ENCODE data around the gene VAV2.
"Not testable (repeated sequence)": the region's sequence is repeated elsewhere in the genome, so short reads cannot be mapped to it uniquely, and the experiment has no call there.

Gene VAV2

GRCh38 chr9:133768371-133768858 lies 223.7 kb downstream of the VAV2 start:
- DNase-seq (ENCODE audit: low spot score): no peak

GRCh38 chr9:133767625-133768024 lies 224.5 kb downstream of the VAV2 start:
- no peak for DNase-seq (ENCODE audit: low spot score)

GRCh38 chr9:133767008-133767407 lies 225.1 kb downstream of the VAV2 start:
- DNase-seq (ENCODE audit: low spot score): no peak

GRCh38 chr9:133766234-133766633 lies 225.9 kb downstream of the VAV2 start:
- not testable (repeated sequence) for DNase-seq (ENCODE audit: low spot score)

GRCh38 chr9:133763272-133764183 lies 228.6 kb downstream of the VAV2 start:
- DNase-seq (ENCODE audit: low spot score): no peak

DNA sequence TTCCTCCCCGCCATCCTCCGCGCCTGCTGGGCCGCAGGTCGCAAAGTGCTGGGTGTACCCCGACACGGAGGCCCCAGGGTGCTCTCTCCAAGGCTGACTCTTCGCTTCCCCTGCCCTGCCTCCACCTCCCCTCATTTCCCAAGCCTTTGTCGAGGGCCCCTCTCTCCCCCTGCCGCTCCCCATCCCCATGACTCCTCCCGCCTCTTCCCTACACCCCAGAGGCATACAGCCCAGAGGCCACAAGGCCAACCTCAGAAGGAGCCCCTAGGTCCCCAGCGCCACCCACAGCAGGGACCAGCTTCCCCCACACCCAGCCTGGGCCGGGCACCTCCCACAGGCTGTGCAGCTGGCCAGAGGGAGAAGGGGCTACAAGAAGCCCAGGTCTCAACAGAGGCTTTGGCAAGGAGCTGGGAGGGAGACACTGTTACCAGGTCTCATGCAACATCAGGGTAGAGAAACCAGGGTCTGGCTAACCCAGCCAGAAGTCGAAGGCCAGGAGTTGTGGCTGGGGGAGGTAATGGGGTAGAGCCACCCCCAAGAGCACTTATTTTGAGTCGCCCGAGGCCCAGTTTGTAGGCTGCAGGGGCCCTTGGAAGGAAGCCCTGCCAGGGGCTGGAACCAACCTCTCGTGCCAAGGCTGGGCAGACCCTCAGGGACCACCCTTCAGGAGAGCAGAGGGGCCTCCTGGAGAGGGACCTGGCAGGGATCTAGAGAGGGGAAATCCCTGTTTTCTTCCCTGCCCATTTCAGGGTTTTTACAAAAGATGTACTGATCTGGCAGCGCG lies 229.4 kb downstream of the VAV2 start:
- DNase-seq (ENCODE audit: low spot score): no peak

DNA sequence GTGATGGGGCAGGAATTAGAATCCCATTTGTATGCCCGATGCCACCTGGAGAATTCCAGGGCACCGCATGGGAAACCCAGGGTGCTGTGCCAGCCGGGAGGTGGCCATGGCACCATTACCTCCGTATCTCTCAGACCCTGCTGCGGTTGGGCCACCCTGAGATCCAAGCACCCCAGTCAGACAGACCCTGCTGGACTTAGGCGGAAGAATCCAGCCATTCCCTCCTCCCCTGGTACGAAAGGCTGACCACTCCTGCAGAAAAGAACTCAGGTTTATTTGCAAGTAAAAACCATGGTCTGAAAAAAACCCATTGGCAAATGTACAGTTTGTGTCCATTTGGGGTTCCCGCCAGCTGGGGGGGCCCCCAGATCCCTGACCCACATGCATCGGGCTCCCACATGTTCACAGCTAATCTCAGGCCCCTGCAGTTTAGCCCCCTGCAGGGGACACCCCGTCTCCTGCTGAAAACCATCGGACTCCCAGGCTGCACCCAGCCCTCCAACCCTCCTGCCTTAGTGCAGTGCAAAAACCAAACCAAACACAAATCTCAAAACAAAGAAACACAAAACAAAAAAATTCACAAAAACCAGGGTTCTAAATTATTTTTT lies 230.4 kb downstream of the VAV2 start:
- DNase-seq (ENCODE audit: low spot score): no peak

GRCh38 chr9:133760713-133761290 lies 231.3 kb downstream of the VAV2 start:
- DNase-seq (ENCODE audit: low spot score): no peak

GRCh38 chr9:133759946-133760345 lies 232.2 kb downstream of the VAV2 start:
- DNase-seq (ENCODE audit: low spot score): no peak

DNA sequence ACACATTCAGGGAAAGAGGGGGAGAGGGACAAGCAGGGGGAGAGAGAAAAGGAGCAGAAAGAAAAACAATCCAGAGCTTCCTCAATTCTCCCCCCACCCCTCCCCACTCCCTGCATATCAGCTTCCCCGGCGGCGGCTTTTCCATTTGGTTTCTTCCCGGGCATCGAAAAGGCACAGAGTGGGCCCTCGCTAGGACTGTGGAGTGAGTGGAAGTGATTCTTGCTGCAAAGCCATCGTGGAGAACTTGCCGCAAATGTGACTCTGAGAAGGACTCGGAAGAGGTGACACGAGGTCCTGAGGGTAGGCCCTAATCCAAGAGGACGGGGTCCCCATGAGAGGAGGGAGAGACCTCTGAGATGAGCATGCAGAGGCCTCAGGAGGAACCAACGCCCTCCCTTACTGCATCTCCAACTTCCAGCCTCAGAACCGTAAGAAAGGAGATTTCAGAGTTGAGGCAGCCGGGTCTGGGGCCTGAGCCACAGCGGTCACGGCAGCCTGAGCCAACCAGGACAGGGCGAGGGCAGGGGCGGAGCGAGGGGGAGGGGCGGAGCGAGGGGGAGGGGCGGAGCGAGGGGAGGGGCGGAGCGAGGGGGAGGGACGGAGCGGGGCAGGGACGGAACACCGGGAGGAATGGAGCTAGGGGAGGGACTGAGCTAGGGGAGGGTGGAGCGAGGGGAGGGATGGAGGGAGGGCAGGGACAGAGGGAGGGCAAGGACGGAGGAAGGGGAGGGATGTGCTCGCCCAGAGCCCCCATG lies 232.8 kb downstream of the VAV2 start:
- DNase-seq (ENCODE audit: low spot score): no peak

DNA sequence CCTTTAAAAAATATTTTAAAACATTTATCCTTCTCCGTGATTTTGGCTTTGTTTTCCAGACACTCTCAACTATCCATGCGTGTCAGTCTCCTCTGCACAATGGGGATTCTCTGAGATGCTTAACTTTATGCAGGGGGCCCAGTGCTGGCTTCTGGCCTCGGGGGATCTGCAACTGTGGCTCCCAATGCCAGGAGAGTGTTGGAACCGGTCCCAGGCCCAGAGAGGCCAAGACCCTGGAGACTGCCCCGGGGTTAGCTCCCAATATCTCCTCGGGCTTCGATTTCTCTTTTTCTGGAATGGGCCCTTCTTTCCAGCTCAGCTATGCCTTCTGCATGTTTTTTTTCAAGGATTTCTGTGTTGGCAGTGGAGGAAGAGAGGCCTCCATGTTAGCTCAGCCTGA lies 233.9 kb downstream of the VAV2 start:
- no peak for DNase-seq (ENCODE audit: low spot score)

GRCh38 chr9:133754688-133755227 lies 237.4 kb downstream of the VAV2 start:
- DNase-seq (ENCODE audit: low spot score): no peak

DNA sequence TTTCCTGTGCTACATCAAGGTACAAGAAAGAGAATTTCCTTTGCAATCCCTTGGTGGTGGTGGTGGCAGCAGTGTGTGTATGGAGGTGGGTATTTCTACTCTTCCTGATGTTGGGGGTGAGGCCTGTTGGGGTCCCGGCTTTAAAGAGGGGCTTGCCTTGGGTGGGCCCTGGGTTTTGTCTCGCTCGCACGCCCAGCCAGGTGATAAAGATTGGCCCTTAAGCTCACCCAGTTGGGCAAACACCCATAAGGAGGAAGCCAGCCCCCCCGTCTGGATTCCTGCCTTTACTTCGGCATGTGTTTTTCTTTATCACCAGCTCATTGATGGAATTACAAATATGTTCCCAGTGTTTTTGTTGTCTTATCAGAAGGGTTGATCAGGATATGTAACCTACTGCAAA lies 237.9 kb downstream of the VAV2 start:
- no peak for DNase-seq (ENCODE audit: low spot score)

GRCh38 chr9:133752739-133753446 lies 239.2 kb downstream of the VAV2 start:
- DNase-seq (ENCODE audit: low spot score): no peak

- no peak for DNase-seq (ENCODE audit: low spot score)
These were observed 241.0 kb downstream of the VAV2 start for GRCh38 chr9:133750982-133751649.

DNA sequence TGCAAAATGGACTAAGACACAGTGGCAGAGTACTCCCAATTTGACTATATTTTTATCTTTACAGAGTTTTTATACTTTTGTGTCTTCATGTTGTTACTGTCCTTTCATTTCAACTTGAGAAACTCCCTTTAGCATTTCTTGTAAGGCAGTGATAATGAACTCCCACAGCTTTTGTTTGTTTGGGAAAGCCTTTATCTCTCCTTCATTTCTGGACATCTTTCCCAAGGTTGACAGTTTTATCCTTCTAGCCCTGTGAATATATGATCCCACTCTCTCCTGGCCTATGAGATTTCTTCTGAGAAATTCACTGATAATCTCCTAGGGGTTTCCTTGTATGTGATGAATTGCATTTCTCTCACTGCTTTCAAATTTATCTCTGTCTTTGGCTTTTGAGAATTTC lies 244.8 kb downstream of the VAV2 start:
- no peak for DNase-seq (ENCODE audit: low spot score)

DNA sequence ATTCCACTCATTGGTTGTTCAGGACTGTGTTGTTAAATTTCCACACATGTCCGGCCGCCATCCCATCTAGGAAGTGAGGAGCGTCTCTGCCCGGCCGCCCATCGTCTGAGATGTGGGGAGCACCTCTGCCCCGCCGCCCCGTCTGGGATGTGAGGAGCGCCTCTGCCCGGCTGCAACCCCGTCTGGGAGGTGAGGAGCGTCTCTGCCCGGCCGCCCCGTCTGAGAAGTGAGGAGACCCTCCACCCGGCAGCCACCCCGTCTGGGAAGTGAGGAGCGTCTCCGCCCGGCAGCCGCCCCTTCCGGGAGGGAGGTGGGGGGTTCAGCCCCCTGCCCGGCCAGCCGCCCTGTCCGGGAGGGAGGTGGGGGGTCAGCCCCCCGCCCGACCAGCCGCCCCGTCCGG lies 247.6 kb downstream of the VAV2 start:
- DNase-seq (ENCODE audit: low spot score): not testable (repeated sequence)

GRCh38 chr9:133742849-133743444 lies 249.2 kb downstream of the VAV2 start:
- peak; percentile 58 for DNase-seq (ENCODE audit: low spot score)

DNA sequence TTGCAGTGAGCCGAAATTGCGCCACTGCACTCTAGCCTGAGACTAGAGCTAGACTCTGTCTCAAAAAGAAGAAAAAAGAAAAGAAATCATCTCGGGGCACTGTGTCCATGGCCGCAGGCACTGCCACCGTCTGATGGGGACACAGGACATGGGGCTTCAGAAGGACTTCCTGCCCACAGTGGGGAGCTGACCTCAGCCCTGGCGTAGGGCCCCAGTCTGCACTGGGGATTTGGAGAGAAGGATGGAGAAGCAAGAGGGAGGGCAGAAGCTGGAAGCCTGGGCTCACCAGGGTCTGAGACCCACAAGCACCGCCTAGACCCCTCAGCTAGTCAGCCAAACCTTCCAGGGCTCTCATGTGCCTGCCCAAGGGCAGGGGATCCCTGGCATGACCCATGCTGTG lies 249.9 kb downstream of the VAV2 start:
- no peak for DNase-seq (ENCODE audit: low spot score)

- DNase-seq (ENCODE audit: low spot score): no peak
These were observed 250.4 kb downstream of the VAV2 start for GRCh38 chr9:133741716-133742115.

All from pons (tissue), 1 donor.